ENCODE measurements around the gene SBSN.

DNA sequence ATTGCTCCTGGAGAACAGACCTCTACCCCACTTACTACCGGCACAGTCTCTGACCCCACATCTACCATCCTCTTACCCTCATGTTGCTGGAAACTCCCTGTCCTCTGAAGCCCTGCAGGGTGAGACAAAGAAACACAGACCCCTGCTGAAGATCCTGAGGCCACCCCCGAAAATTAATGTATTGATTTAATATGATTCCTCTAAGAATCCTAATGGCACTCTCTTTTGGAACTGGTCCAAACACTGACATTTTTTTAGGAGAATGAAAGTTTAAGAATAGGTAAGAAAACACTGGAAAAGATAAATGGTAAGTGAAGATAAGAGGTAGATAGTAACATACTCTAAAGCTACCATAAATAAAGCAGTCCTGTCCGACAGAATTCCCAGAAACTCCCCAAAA lies 20.0 kb downstream of the SBSN start:
- TF ChIP-seq, protein P1, sequence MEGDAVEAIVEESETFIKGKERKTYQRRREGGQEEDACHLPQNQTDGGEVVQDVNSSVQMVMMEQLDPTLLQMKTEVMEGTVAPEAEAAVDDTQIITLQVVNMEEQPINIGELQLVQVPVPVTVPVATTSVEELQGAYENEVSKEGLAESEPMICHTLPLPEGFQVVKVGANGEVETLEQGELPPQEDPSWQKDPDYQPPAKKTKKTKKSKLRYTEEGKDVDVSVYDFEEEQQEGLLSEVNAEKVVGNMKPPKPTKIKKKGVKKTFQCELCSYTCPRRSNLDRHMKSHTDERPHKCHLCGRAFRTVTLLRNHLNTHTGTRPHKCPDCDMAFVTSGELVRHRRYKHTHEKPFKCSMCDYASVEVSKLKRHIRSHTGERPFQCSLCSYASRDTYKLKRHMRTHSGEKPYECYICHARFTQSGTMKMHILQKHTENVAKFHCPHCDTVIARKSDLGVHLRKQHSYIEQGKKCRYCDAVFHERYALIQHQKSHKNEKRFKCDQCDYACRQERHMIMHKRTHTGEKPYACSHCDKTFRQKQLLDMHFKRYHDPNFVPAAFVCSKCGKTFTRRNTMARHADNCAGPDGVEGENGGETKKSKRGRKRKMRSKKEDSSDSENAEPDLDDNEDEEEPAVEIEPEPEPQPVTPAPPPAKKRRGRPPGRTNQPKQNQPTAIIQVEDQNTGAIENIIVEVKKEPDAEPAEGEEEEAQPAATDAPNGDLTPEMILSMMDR (IDR thresholded peaks at IDR 0.05), result no peak
- no peak for TF ChIP-seq EZH2 (IDR thresholded peaks at IDR 0.05; ENCODE audit: borderline replicate concordance, insufficient read depth, low read depth, low read length, poor library complexity, severe bottlenecking)

Data from B cell (primary cell).